Neural crest cell (in vitro differentiated cells): ENCODE data around the gene SPIN2A. TPM values are rescaled to one million over a fixed set of nuclear protein-coding genes. Genes with fewer than 3 reads are reported as not detected.
A peak's percentile ranks its signal among the peaks of the same experiment; 100 is the strongest.
"Not testable (repeated sequence)": the region's sequence is repeated elsewhere in the genome, so short reads cannot be mapped to it uniquely, and the experiment has no call there.

ENCODE experiments used
- DNase-seq: peaks from one replicate; pipeline ENCODE4 v3.0.0; 2021; ENCODE audit warnings: low read depth, mixed read lengths, low spot score
- H3K27ac Mint-ChIP-seq: one replicate; pipeline ENCODE4 v1.8.0; 2021; ENCODE audit warnings: mild to moderate bottlenecking, mixed read lengths; ENCODE audit not compliant: unreplicated experiment
- H3K27me3 Mint-ChIP-seq: 2 replicates; pipeline ENCODE4 v1.8.0; 2021; ENCODE audit warnings: low read depth, mild to moderate bottlenecking, mixed read lengths
- H3K36me3 Mint-ChIP-seq: 2 replicates; pipeline ENCODE4 v1.8.0; 2021; ENCODE audit warnings: low read depth, mild to moderate bottlenecking, mixed read lengths
- H3K4me1 Mint-ChIP-seq: 2 replicates; pipeline ENCODE4 v1.8.0; 2021; ENCODE audit warnings: mixed read lengths
- H3K4me3 Mint-ChIP-seq: one replicate; pipeline ENCODE4 v1.8.0; 2021; ENCODE audit warnings: mild to moderate bottlenecking, mixed read lengths
- H3K9me3 Mint-ChIP-seq: 2 replicates; pipeline ENCODE4 v1.8.0; 2021; ENCODE audit warnings: mixed read lengths
- total RNA-seq: library from RNA; stranded (reverse); gene quantifications from 2 replicates; pipeline ENCODE4 v1.2.1, GENCODE V29; 2021
- TF ChIP-seq, protein P1 (sequence below): fragments of 200-600 bp; sonication (generic); conservative IDR thresholded peaks from 2 replicates; pipeline ENCODE4 v1.5.0; 2021; ENCODE audit warnings: antibody characterized with exemption, mild to moderate bottlenecking

The SPIN2A gene
- total RNA-seq, 1 donor from 2014 or later, result 0.98 TPM

DNA sequence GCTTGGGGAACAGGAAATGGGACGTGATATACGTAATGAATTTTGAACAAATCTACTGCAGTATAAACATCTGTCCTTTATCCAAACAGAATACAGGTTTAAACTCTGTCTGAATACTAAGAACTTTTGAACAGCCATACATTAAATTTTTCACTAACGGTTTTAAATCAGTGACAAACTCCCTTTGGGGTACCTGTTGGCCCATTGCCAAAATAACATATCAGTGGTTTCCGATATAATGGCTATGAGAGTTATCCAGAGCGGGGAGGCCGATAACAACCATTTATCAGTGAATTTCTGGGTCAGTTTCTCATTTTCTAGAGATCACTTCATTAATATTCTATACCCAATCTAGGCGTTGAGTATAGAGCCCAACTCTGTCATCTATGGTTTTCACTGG lies 5.2 kb downstream of the SPIN2A start:
- DNase-seq, result no peak
- TF ChIP-seq, protein P1, sequence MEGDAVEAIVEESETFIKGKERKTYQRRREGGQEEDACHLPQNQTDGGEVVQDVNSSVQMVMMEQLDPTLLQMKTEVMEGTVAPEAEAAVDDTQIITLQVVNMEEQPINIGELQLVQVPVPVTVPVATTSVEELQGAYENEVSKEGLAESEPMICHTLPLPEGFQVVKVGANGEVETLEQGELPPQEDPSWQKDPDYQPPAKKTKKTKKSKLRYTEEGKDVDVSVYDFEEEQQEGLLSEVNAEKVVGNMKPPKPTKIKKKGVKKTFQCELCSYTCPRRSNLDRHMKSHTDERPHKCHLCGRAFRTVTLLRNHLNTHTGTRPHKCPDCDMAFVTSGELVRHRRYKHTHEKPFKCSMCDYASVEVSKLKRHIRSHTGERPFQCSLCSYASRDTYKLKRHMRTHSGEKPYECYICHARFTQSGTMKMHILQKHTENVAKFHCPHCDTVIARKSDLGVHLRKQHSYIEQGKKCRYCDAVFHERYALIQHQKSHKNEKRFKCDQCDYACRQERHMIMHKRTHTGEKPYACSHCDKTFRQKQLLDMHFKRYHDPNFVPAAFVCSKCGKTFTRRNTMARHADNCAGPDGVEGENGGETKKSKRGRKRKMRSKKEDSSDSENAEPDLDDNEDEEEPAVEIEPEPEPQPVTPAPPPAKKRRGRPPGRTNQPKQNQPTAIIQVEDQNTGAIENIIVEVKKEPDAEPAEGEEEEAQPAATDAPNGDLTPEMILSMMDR, result no peak
- peaks cover 10% of the 10 kb centered on the region for H3K9me3 Mint-ChIP-seq
- H3K27ac Mint-ChIP-seq, result no peak overlapping the region
- H3K4me3 Mint-ChIP-seq, result no peak overlapping the region
- peaks cover 7% of the 10 kb centered on the region for H3K4me1 Mint-ChIP-seq
- no peaks in the 10 kb centered on the region for H3K27me3 Mint-ChIP-seq
- peaks cover 14% of the 10 kb centered on the region for H3K36me3 Mint-ChIP-seq

DNA sequence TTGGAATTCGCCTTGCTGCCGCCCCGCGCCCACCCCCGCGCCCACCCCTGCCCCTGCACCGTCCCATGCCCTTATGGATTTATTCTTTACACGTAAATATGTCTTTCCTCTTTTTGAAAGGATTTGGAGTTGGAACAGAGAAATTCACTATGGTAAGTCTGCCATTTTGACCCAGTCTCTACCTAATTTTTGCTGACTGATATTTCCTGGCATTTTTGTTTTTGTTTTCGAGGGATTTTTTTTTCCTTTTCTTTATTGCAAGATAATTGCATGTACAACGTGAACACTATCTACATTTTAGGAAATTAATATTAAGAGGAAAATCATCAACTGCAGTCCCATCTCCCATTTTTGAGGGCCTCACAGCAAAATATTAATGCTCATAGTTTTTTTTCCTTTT lies 15.4 kb downstream of the SPIN2A start:
- peaks cover 9% of the 10 kb centered on the region for H3K36me3 Mint-ChIP-seq
- no peak for DNase-seq
- peaks cover 8% of the 10 kb centered on the region for H3K9me3 Mint-ChIP-seq
- H3K27me3 Mint-ChIP-seq, result no peaks in the 10 kb centered on the region
- peaks cover 15% of the 10 kb centered on the region for H3K4me1 Mint-ChIP-seq
- H3K27ac Mint-ChIP-seq, result peak overlapping the region; percentile 96
- TF ChIP-seq, protein P1, result no peak
- peak overlapping the region; percentile 97 for H3K4me3 Mint-ChIP-seq

DNA sequence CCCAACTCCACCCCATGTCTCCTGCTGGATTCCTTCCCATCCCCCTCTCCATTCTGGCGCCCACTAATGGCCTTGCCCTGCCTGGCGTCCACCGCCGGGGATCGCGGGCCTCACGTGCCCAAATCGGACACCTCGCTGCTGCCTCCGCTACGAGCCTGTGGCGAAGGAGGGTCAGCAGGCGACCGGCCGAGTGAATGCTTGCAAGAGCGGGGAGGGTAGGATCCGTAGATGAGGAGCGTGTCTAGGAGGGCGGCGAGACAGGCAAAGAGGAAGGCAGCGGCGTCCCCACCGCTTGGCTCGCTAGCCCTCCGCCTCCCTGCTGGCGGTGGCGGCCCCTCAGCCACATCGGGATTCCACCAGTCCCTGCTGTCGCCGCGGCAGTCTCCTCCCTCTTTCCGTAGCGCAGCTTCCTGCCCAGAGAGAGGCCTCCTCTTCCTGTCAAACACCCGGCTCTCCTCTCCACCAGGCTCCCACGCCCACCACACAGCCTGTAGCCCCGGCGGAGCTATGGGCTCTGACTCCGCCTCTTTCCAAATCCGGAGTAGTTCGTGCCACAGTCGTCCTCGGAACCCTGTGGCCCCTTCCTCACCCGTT lies 15.9 kb downstream of the SPIN2A start, which contains the start of gene SPIN2B:
Gene SPIN2B, minus strand, starts transcription at position 387 of the 594 bp plus-strand sequence.
- H3K27me3 Mint-ChIP-seq, result no peaks in the 10 kb centered on the region

DNA sequence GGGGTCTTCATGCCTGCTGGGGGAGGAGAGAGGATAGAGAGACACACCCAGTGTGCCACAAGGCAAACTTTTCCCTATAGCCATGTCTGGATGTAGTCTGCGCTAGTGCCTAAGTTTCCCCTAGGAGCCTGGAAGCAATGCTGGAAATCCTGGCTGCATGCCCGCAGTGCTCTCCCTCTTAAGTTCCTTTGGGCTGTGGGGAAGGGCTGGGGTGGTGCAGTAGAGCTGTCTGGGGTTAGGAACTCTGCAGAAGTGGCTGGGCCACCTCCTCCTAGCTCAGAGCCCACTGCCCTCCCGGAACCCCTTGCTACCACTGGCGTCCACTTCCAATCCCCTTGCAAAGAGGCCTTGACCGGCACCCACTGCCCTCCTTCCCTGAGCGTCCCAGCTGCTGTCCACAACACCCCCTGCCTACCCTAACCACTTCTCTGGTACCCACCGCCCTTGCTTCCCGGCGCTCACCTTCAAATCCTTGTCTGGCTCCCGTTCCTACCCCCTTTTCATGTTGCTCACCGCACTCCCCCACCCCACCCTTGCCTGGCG lies 16.5 kb downstream of the SPIN2A start:
- not testable (repeated sequence) for H3K9me3 Mint-ChIP-seq, DNase-seq, H3K27me3 Mint-ChIP-seq
- Mint-ChIP-seq H3K36me3 (peaks cover 14% of the 10 kb centered on the region), H3K27ac (peak overlapping the region; percentile 97), H3K4me1 (peaks cover 15% of the 10 kb centered on the region), H3K4me3 (peak overlapping the region; percentile 97)

More for the DNA sequence above, 15.9 kb downstream of the SPIN2A start, which contains the start of gene SPIN2B:
- Mint-ChIP-seq H3K27ac (peak within 1 kb of the TSS; percentile 97), H3K36me3 (peaks cover 11% of the 10 kb centered on the region), H3K4me1 (peaks cover 15% of the 10 kb centered on the region), H3K4me3 (peak within 1 kb of the TSS; percentile 97), H3K9me3 (peaks cover 8% of the 10 kb centered on the region)
- TF ChIP-seq, protein P1, result peak; percentile 18
- peak; percentile 59 for DNase-seq

DNA sequence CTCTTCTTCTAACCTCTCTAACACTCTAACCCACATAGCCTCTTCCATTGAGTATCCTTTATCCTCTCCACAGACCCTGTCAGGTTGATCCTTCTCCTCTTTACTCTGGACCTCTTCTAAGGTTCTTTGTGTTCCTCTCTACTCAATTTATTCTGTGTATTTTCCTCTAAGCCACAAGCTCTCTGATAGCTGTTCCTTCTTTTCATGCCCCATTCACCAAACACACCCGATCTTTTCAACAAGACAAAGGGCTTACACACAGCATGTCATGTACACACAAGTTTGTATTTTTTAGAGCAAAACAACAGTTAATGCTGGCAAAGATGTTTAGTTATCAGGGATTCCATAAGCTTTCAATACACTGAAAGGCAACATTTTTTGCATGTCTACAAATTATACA lies 17.8 kb downstream of the SPIN2A start:
- TF ChIP-seq, protein P1, result no peak
- Mint-ChIP-seq H3K9me3 (peaks cover 8% of the 10 kb centered on the region), H3K4me3 (peak overlapping the region; percentile 52), H3K27ac (no peak overlapping the region), H3K36me3 (peaks cover 14% of the 10 kb centered on the region), H3K4me1 (peaks cover 15% of the 10 kb centered on the region), H3K27me3 (no peaks in the 10 kb centered on the region)
- no peak for DNase-seq

DNA sequence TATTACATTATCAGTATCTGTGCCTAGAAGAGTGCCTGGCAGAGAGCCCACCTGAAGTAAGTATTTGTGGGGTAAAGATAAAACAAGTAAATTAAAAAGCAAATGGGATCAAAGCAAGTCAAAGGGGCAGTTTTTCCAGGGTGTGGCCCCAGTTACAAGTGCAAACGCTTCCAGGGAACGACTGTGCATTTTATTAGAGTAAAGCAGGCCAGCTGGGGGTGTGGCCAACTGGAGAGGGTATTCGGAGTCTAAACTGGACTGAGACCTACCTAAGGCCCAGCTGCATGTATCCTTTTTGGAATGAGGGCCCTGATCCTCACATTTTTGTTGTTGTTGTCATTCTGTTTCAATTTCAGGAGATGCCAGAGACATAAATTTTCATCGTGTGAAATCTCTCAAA lies 19.6 kb downstream of the SPIN2A start:
- Mint-ChIP-seq H3K4me1 (peaks cover 15% of the 10 kb centered on the region), H3K36me3 (peaks cover 18% of the 10 kb centered on the region)
- not testable (repeated sequence) for H3K27ac Mint-ChIP-seq, DNase-seq, H3K9me3 Mint-ChIP-seq, H3K27me3 Mint-ChIP-seq, H3K4me3 Mint-ChIP-seq
